ENCODE data around the gene IGFBPL1. TPM values are rescaled to one million over a fixed set of nuclear protein-coding genes. Genes with fewer than 3 reads are reported as not detected.

Gene IGFBPL1
- total and polyA plus RNA-seq, 10 of the 15 experiments (the other 5 are each of a cell fraction or from before 2014, with no cell fraction given): 0.25 TPM; not detected in 9

DNA sequence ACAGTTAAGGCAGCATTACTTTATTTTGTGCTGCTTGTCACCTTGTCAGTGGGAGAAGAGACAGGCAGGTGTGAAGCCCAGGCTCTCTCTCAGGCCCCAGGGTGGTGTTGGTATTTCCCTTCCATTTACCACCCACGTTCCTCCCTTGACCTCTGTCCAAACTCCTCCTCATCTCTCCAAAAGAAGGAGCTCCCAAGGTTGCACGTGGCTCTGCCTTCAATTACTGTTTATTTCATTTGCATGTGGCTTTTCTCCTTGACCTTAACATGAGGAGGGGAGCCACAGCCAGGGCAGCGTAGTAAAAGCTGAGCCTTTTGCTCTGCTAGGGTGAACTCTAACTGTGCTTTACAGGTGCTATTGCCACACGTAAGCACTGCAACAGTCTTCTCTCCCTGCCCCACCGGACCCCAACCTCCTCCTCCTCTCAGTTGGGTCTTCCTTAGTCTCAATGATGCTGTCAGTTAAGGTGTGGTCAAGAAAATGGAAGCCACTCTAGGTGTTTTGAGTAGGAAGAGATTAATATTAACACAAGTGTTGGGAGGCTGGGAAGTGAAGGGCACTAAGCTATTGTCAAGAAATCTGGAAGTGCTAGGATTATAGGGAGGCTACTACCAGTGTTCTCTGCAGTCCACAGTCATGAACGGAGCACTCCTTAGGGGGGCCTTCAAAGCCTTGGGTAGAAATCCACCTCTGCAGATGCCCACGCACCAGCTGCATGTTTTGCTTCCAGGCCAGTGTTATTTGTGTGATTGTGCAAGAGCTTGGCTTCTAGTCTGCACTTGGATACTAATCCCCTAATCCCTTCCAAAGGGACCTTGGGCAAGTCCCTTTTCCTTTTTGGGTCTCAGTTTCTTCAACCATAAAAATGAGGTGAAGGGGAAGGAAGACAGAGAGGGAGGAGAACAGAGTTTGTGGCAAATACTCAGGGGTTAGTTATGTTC is 35.7 kb downstream of the IGFBPL1 start:
- RAD21 ChIA-PET (ENCODE audit: unreplicated experiment): interaction anchor here (1.1 to 1.3 kb wide), 2 partner anchors 11 kb away, joined by 3 to 4 read pairs; no protein-coding TSS in a partner anchor
- CTCF ChIA-PET: interaction anchor here (1.1 to 2.6 kb wide), 4 partner anchors 14 to 162 kb away, joined by 3 to 14 read pairs (median 6); no protein-coding TSS in a partner anchor
- Histone ChIP-seq H3K4me3 (no peak overlapping the region), H3K27ac (ENCODE audit: control insufficient read depth, insufficient read depth) (no peak overlapping the region), H3K9me3 (replicated peaks; ENCODE audit: control insufficient read depth, insufficient read depth, low read length) (peaks cover 6% of the 10 kb centered on the region; the same call in 1 of the 3 replicates), H2AFZ (ENCODE audit: control insufficient read depth, low read depth, low read length) (no peak overlapping the region), H4K20me1 (ENCODE audit: control insufficient read depth, insufficient read depth) (no peaks in the 10 kb centered on the region), H3K4me1 (ENCODE audit: control insufficient read depth, insufficient read depth, low read length) (peaks cover 3% of the 10 kb centered on the region; the same call in 1 of the 2 replicates), H3K4me2 (ENCODE audit: control insufficient read depth, insufficient read depth) (no peak overlapping the region), H3K9ac (ENCODE audit: control insufficient read depth, insufficient read depth, low read length) (no peak overlapping the region), H3K36me3 (ENCODE audit: control insufficient read depth in 2 of 2, insufficient read depth in 2 of 2, low read length in 1 of 2) (no peaks in the 10 kb centered on the region), H3K27me3 (replicated peaks in 1 of 2; ENCODE audit: control insufficient read depth in 2 of 2, insufficient read depth in 2 of 2, low read length in 1 of 2) (no peaks in the 10 kb centered on the region), H3K79me2 (ENCODE audit: control insufficient read depth, insufficient read depth, low read length) (peaks cover 10% of the 10 kb centered on the region)
- no peak for TF ChIP-seq MEF2B (IDR thresholded peaks at IDR 0.05; ENCODE audit: partially characterized antibody, poor library complexity, severe bottlenecking)
- TF ChIP-seq ESRRA (IDR thresholded peaks at IDR 0.05; ENCODE audit: low read length): no peak
- TF ChIP-seq, protein P1, sequence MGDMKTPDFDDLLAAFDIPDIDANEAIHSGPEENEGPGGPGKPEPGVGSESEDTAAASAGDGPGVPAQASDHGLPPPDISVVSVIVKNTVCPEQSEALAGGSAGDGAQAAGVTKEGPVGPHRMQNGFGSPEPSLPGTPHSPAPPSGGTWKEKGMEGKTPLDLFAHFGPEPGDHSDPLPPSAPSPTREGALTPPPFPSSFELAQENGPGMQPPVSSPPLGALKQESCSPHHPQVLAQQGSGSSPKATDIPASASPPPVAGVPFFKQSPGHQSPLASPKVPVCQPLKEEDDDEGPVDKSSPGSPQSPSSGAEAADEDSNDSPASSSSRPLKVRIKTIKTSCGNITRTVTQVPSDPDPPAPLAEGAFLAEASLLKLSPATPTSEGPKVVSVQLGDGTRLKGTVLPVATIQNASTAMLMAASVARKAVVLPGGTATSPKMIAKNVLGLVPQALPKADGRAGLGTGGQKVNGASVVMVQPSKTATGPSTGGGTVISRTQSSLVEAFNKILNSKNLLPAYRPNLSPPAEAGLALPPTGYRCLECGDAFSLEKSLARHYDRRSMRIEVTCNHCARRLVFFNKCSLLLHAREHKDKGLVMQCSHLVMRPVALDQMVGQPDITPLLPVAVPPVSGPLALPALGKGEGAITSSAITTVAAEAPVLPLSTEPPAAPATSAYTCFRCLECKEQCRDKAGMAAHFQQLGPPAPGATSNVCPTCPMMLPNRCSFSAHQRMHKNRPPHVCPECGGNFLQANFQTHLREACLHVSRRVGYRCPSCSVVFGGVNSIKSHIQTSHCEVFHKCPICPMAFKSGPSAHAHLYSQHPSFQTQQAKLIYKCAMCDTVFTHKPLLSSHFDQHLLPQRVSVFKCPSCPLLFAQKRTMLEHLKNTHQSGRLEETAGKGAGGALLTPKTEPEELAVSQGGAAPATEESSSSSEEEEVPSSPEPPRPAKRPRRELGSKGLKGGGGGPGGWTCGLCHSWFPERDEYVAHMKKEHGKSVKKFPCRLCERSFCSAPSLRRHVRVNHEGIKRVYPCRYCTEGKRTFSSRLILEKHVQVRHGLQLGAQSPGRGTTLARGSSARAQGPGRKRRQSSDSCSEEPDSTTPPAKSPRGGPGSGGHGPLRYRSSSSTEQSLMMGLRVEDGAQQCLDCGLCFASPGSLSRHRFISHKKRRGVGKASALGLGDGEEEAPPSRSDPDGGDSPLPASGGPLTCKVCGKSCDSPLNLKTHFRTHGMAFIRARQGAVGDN (IDR thresholded peaks at IDR 0.05): peak; percentile 60
- TF ChIP-seq SIX5 (IDR thresholded peaks at IDR 0.05; ENCODE audit: low read depth, low read length, severe bottlenecking): no peak
- TF ChIP-seq, protein P2, sequence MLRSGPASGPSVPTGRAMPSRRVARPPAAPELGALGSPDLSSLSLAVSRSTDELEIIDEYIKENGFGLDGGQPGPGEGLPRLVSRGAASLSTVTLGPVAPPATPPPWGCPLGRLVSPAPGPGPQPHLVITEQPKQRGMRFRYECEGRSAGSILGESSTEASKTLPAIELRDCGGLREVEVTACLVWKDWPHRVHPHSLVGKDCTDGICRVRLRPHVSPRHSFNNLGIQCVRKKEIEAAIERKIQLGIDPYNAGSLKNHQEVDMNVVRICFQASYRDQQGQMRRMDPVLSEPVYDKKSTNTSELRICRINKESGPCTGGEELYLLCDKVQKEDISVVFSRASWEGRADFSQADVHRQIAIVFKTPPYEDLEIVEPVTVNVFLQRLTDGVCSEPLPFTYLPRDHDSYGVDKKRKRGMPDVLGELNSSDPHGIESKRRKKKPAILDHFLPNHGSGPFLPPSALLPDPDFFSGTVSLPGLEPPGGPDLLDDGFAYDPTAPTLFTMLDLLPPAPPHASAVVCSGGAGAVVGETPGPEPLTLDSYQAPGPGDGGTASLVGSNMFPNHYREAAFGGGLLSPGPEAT (IDR thresholded peaks at IDR 0.05; ENCODE audit: low read depth): peak; percentile 22; the same call in 1 of the 2 replicates
- TF ChIP-seq, protein P3, sequence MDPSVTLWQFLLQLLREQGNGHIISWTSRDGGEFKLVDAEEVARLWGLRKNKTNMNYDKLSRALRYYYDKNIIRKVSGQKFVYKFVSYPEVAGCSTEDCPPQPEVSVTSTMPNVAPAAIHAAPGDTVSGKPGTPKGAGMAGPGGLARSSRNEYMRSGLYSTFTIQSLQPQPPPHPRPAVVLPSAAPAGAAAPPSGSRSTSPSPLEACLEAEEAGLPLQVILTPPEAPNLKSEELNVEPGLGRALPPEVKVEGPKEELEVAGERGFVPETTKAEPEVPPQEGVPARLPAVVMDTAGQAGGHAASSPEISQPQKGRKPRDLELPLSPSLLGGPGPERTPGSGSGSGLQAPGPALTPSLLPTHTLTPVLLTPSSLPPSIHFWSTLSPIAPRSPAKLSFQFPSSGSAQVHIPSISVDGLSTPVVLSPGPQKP (IDR thresholded peaks at IDR 0.05; ENCODE audit: low read depth, low read length): no peak
- TF ChIP-seq, protein P4, sequence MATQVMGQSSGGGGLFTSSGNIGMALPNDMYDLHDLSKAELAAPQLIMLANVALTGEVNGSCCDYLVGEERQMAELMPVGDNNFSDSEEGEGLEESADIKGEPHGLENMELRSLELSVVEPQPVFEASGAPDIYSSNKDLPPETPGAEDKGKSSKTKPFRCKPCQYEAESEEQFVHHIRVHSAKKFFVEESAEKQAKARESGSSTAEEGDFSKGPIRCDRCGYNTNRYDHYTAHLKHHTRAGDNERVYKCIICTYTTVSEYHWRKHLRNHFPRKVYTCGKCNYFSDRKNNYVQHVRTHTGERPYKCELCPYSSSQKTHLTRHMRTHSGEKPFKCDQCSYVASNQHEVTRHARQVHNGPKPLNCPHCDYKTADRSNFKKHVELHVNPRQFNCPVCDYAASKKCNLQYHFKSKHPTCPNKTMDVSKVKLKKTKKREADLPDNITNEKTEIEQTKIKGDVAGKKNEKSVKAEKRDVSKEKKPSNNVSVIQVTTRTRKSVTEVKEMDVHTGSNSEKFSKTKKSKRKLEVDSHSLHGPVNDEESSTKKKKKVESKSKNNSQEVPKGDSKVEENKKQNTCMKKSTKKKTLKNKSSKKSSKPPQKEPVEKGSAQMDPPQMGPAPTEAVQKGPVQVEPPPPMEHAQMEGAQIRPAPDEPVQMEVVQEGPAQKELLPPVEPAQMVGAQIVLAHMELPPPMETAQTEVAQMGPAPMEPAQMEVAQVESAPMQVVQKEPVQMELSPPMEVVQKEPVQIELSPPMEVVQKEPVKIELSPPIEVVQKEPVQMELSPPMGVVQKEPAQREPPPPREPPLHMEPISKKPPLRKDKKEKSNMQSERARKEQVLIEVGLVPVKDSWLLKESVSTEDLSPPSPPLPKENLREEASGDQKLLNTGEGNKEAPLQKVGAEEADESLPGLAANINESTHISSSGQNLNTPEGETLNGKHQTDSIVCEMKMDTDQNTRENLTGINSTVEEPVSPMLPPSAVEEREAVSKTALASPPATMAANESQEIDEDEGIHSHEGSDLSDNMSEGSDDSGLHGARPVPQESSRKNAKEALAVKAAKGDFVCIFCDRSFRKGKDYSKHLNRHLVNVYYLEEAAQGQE (IDR thresholded peaks at IDR 0.05; ENCODE audit: low read depth, low read length): no peak
- peak; percentile 85 for TF ChIP-seq NR2F1 (conservative IDR thresholded peaks at IDR 0.05)
- peak; percentile 55 for TF ChIP-seq IKZF1 (conservative IDR thresholded peaks at IDR 0.05)
- TF ChIP-seq BHLHE40 (IDR thresholded peaks at IDR 0.05; ENCODE audit: borderline replicate concordance in 1 of 2, low read depth in 2 of 2, low read length in 1 of 2): peak; percentile 34 to 80; a peak in 3 of 4 replicates
- ATAC-seq (no peak), DNase-seq (ENCODE audit: low read depth, low spot score) (no peak), FAIRE-seq (no peak)
- SMC1A ChIA-PET (ENCODE audit: uncharacterized antibody, unreplicated experiment): interaction anchor here (1.4 to 1.5 kb wide), 2 partner anchors 16 to 300 kb away, joined by 3 to 5 read pairs; no protein-coding TSS in a partner anchor
- WGBS (ENCODE audit: insufficient coverage, insufficient replicate concordance, low lambda C conversion rate, missing lambda C conversion rate): 37% methylated on average over 7 of the region's 7 CpGs
- intact Hi-C loops (cut with micrococcal nuclease; ENCODE audit: unreplicated experiment) (no loop called here), in situ Hi-C loops (cut with MboI) (no loop called here)
- POLR2A ChIA-PET: interaction anchor here (0.5 to 1.2 kb wide), 3 partner anchors 14 to 1361 kb away, joined by 3 to 6 read pairs (median 3); no protein-coding TSS in a partner anchor
- BruUV-seq (replicated peaks): no TSS peak
